Measurements from ENCODE around the gene GPRC6A.

Gene GPRC6A

GRCh38 chr6:116779573-116780164 is 49.2 kb downstream of the GPRC6A start:
- DNase-seq = peak; percentile 48

GRCh38 chr6:116773886-116774285 is 55.0 kb downstream of the GPRC6A start:
- no peak for DNase-seq

- DNase-seq = no peak
These were observed 56.4 kb downstream of the GPRC6A start for GRCh38 chr6:116772450-116772849.

- no peak for DNase-seq
These were observed 61.2 kb downstream of the GPRC6A start for GRCh38 chr6:116767715-116768114.

GRCh38 chr6:116766506-116767176 is 62.2 kb downstream of the GPRC6A start:
- no peak for DNase-seq

GRCh38 chr6:116764961-116765841 is 63.7 kb downstream of the GPRC6A start, which contains the start of gene FAM162B:
Gene FAM162B (minus strand): TSS chr6:116765719. CDS start chr6:116765576, 143 bp downstream.
- no peak for DNase-seq

- no peak for DNase-seq
These were observed 64.3 kb downstream of the GPRC6A start for GRCh38 chr6:116764629-116764960.

GRCh38 chr6:116763906-116764628 is 64.8 kb downstream of the GPRC6A start:
- no peak for DNase-seq

- no peak for DNase-seq
These were observed 65.8 kb downstream of the GPRC6A start for GRCh38 chr6:116763048-116763447.

GRCh38 chr6:116762235-116762634 is 66.6 kb downstream of the GPRC6A start:
- no peak for DNase-seq

GRCh38 chr6:116761779-116762178 is 67.1 kb downstream of the GPRC6A start:
- DNase-seq = no peak

GRCh38 chr6:116745176-116745575 is 83.7 kb downstream of the GPRC6A start:
- DNase-seq = no peak
